ENCODE results near the gene SH3GL1.

The SH3GL1 gene

GRCh38 chr19:4342615-4343369 lies 57.6 kb downstream of the SH3GL1 start:
- peak; percentile 91 for DNase-seq

- DNase-seq: no peak
Measured at GRCh38 chr19:4342314-4342614, 58.1 kb downstream of the SH3GL1 start.

- DNase-seq: peak; percentile 47
Measured at GRCh38 chr19:4338441-4339355, 61.6 kb downstream of the SH3GL1 start, which contains the start of gene STAP2. TSS of gene STAP2 (minus strand) at chr19:4338827. CDS start at chr19:4338753, 74 bp downstream.

- no peak for DNase-seq
Measured at GRCh38 chr19:4337906-4338440, 62.4 kb downstream of the SH3GL1 start.

- DNase-seq: no peak
Measured at GRCh38 chr19:4334929-4335570, 65.3 kb downstream of the SH3GL1 start.

- no peak for DNase-seq
Measured at GRCh38 chr19:4329858-4330257, 70.5 kb downstream of the SH3GL1 start.

GRCh38 chr19:4328991-4329681 lies 71.2 kb downstream of the SH3GL1 start:
- DNase-seq: peak; percentile 36

- peak; percentile 96 for DNase-seq
Measured at GRCh38 chr19:4328243-4328990, 71.9 kb downstream of the SH3GL1 start.

- no peak for DNase-seq
Measured at GRCh38 chr19:4327877-4328242, 72.5 kb downstream of the SH3GL1 start.

- peak; percentile 86 for DNase-seq
Measured at GRCh38 chr19:4327252-4327876, 73.0 kb downstream of the SH3GL1 start.

GRCh38 chr19:4326837-4327251 lies 73.5 kb downstream of the SH3GL1 start:
- peak; percentile 53 for DNase-seq

GRCh38 chr19:4326215-4326836 lies 74.0 kb downstream of the SH3GL1 start:
- DNase-seq: no peak

GRCh38 chr19:4324228-4324627 lies 76.1 kb downstream of the SH3GL1 start:
- DNase-seq: no peak

- no peak for DNase-seq
Measured at GRCh38 chr19:4323692-4324091, 76.7 kb downstream of the SH3GL1 start.

- no peak for DNase-seq
Measured at GRCh38 chr19:4322942-4323665, 77.2 kb downstream of the SH3GL1 start.

- DNase-seq: no peak
Measured at GRCh38 chr19:4320419-4320818, 79.9 kb downstream of the SH3GL1 start.

GRCh38 chr19:4319067-4319718 lies 81.2 kb downstream of the SH3GL1 start:
- DNase-seq: no peak

- DNase-seq: no peak
Measured at GRCh38 chr19:4318460-4318859, 81.9 kb downstream of the SH3GL1 start.

- no peak for DNase-seq
Measured at GRCh38 chr19:4316956-4317355, 83.4 kb downstream of the SH3GL1 start.
